ENCODE results near the gene DYDC1. TPM values are rescaled to one million over a fixed set of nuclear protein-coding genes. Genes with fewer than 3 reads are reported as not detected.
"Not testable (repeated sequence)": the region's sequence is repeated elsewhere in the genome, so short reads cannot be mapped to it uniquely, and the experiment has no call there.

The DYDC1 gene
- total RNA-seq, 1 donor from 2014 or later = not detected

DNA sequence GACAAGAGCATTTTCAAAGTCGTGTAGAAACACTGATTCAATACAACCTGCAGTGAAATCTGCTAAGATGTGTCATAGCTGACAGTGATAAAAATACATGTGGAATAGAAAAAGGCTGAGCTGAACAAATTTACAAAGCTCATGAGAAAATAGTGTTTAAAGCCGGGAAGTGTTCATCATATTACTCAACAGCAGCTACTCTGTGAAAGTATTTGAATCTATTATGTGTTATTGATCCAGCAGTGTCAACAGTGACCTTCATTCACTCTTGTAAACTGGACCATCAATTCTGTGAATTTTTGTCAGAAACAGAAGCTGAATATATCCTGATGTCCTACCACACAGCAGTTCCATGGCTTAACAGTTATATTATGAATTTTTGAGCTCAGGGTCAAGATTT lies 11.6 kb downstream of the DYDC1 start:
- intact Hi-C loops (cut with micrococcal nuclease) = no loop called here

DNA sequence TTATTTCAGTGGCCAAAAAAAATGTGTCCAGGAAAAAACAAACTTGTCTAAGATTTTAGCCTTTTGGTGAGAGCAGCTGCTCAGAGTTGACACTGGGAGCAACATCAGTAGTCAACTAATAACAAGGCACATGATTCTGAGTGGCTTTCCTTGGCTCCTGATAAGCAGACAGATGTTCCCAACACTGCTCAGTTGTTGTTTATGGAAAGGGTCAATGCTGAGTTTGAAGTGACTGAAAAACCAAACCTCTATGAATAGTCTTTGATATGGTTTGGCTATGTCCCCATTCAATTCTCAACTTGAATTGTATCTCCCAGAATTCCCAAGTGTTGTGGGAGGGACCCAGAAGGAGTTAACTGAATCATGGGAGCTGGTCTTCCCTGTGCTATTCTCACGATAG lies 12.3 kb downstream of the DYDC1 start:
- intact Hi-C loops (cut with micrococcal nuclease) = no loop called here

DNA sequence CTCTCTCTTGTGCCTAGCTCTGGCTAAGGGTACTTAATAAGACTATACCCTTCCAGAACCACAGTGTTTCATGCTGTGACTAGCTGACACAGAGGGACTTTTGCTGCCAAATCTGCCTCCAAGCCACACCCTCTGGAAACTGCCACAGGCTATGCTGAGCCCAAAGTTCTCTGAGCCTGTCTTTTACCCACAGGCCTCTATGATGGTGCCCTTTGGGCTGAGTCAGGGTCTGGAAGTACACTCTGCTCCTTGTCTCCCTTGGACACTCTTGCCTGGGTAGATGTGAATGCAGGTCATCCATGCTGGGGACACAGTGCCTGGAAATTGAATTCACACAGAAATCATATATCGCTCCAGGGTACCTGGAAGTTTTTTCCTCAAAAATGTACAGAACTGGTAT lies 22.6 kb downstream of the DYDC1 start:
- intact Hi-C loops (cut with micrococcal nuclease) = no loop called here

DNA sequence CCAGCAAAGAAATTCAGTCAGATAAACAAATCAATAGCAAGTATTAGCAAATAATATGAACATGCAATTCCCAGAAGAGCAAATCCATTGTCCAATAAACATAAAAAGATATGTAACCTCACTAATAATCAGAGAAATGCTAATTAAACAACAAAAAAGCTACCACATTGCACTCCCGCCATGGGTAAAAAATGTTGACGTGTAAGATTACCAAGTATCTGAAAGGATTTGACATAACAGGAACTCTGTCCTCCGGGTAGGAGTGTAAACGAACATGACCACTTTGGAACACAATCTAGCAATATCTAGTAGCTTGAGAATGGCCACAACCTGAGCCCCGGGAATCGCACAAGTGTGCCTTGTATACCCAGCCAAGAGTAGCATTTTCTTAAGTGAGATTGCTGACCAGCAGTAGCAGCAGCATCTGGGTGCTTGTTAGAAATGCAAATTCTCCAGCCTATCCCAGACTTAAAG lies 31.6 kb downstream of the DYDC1 start:
- intact Hi-C loops (cut with micrococcal nuclease) = no loop called here

DNA sequence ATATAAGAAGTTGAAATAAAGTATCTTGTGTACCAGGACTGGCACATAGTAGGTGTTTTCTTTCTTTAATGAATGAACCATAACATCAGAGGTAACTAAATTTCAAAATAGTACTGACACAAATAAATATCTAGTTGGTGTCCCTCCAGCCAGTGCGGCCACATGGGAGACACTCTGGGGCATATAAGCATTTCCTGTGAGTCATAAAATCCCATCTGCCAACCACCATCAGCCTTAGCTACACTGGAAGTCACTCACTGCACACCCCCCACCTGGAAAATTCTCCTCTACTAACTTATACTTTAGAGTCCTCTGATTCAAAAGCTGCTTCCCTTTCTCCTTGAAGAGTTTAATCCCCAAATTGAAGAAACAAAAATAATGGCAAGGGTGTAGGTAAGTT lies 32.5 kb downstream of the DYDC1 start:
- intact Hi-C loops (cut with micrococcal nuclease) = no loop called here

DNA sequence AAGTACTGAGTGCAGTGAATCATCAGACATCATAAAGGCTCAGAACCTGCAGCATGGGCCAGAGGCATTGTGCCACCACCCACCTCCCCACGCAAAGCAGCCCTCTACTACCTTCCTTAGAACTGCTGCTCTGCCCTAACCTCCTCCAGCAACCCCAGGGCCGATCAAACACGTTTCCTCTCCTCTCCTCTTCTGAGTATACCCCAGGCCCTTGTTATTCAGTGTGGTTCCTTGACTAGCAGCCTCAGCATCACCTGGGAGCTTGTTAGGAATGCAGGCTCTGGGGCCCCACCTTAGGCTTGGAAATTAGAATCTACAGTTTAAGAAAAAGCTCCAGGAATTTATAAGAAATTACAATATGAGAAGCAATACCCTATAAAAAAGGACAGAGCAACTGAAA lies 33.2 kb downstream of the DYDC1 start:
- intact Hi-C loops (cut with micrococcal nuclease) = no loop called here

DNA sequence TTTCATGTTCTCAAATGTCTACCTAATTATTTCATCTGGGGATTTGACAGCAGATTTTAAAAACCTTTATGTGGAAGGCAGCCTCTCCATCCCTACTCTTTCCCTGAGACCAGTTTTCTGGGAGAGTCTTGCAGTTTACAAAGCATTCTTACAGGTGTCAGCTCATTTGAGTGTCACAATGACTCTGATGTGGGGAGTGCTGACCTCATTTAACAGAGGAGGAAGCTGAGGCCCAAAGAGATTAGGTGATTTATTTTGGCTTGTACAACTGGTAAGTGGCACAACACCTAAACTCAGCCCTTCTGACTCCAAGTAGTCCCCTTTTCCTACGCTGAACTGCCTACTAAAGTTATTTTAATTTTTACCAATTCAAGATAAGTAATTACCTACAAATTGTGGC lies 33.8 kb downstream of the DYDC1 start:
- intact Hi-C loops (cut with micrococcal nuclease) = no loop called here

DNA sequence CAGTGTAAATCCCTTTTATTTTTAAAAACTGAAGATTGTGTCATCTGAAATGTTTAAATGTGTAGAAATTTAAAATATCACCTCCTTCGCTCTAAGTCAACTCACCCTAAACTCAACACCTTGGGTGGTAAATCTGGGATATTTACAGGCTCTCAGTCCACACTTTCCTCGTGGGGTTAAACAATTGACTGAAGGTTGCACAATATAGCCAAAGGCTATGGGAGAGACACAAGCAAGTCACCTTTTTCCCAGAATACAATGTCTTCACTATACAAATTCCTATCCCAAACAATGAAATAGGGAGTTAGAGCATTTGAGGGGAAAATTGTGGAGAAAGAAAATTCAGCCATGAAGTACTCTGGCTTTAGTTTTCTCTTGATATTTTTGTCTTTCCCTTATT lies 34.4 kb downstream of the DYDC1 start:
- intact Hi-C loops (cut with micrococcal nuclease) = no loop called here

DNA sequence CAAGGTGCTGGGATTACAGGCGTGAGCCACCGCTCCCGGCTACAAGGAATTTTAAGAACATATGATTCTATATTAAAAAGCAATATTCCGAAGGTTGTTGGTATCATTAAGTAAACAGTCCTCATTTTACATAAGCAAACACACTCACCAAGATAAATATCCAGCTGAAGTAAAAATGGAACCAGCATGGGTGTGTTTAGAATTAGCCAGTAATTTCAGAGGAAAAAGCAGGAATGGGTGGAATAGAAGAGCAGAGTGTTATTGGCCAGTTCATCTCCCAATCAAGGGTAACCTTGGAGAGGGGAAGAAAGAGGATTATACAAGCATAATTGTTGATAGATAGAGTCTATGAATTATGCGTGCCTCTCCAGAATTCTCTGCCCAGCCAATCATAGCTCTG lies 35.4 kb downstream of the DYDC1 start:
- intact Hi-C loops (cut with micrococcal nuclease) = no loop called here

DNA sequence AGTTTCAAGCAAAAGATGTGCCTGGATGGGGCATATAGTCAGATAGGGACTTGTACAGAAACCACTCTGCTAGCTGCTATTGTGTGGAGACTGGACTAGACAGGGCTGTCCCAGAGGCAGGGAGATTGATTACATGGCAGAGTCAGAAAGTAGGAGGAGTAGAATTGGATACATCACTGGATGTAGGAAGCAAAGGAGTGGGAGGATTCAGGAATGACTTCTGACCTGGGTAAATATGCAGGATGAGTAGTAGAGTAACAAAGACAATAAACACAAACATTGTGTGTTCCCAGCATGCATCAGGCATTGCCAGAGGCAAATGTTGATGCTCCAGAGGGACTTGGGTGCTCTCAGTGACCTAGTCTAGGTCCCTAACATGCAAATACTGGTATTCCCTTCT lies 36.2 kb downstream of the DYDC1 start:
- intact Hi-C loops (cut with micrococcal nuclease) = no loop called here

DNA sequence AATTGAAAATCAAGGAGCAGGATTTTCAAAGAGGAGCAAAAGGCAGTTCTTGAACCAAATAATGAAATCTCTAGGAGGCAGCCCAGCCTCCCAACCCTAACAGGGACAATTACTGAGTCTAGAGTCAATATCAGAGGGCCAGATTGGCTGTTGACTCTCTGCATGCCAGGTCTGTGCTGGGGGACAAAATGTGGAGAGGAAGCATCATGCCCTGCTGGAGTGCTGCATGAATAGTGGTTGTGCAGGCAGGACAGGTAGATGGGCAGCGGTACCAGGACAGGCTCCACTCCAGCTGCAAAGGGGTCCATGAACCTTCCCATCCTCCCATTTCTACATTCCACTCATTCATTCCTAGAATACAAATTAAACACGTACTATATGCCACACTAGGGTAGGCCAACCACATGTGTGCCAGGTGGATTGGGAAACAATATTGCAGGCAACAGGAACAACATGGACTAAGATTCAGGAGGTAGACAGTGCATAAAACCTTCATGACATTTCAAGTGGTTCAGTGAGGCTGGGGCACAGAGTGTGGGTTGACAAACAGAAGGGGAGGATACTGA lies 36.7 kb downstream of the DYDC1 start:
- intact Hi-C loops (cut with micrococcal nuclease) = no loop called here

DNA sequence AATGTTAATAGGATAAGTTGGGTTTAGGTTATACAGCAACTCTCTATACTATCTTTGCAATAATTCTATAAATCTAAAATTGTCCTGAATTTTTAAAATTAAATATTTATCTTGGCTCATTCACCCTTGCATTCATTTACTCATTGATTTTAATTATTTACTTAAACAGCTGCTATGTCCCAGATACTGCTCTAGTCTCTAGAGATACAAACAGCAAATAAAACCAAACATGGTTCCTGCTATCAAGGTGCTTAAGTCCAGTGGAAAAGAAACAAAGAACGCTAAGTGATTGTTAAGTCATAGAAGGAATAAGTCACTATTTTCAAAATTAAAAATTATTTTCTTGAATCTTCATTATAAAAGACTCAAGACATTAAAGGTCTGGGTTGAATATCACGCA lies 37.2 kb downstream of the DYDC1 start:
- intact Hi-C loops (cut with micrococcal nuclease) = no loop called here

DNA sequence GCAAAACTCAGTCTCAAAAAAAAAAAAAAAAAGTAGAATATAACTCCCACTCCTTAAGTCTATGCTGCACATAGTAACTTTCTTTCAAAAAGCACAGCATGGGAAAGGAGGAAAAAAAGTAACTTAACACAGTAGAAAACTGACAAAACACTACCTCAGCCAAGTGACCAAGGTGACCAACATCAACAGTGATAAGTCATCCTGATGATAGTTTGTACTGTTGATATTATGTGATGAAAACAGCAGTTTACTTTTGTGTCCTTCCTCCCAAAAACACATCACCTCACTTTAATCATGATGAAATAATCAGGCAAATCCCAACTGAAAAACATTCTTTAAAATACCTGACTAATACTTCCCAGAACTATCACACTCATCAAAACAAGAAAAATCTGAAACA lies 37.8 kb downstream of the DYDC1 start:
- intact Hi-C loops (cut with micrococcal nuclease) = no loop called here

DNA sequence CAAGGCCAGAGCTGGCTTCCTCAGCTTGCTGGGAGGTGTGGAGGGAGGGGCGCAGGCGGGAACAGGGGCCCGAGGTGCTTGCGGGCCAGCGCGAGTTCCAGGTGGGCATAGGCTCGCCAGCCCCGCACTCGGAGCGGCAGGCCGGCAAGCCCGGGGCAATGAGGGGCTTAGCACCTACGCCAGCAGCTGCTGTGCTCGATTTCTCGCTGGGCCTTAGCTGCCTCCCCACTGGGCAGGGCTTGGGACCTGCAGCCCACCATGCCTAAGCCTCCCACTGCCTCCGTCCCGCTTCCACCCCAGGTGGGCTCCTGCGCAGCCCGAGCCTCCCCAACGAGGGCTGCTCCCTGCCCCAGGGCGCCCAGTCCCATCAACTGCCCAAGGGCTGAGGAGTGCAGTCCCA lies 41.2 kb downstream of the DYDC1 start:
- intact Hi-C loops (cut with micrococcal nuclease) = no loop called here

DNA sequence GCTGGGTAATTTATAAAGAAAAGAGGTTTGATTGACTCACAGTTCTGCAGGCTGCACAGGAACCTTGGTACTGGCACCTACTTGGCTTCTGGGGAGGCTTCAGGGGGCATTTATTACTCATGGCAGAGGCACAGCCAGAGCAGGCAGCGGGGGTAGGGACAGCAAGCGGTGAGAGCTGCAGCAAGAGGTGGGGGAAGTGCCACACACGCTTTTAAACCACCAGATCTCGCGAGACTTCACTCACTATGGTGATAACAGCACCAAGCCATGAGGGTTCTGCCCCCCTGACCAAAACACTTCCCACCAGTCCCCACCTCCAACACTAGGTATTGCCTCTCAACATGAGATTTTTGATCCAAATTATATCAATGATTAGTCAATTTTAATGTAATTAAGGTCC lies 43.0 kb downstream of the DYDC1 start:
- intact Hi-C loops (cut with micrococcal nuclease) = no loop called here

DNA sequence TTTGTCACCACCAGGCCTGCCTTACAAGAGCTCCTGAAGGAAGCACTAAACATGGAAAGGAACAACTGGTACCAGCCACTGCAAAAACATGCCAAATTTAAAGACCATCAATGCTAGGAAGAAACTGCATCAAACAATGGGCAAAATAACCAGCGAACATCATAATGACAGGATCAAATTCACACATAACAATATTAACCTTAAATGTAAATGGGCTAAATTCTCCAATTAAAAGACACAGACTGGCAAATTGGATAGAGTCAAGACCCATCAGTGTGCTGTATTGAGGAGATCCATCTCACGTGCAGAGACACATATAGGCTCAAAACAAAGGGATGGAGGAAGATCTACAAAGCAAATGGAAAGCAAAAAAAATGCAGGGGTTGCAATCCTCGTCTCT lies 50.6 kb downstream of the DYDC1 start:
- intact Hi-C loops (cut with micrococcal nuclease) = not testable (repeated sequence)

DNA sequence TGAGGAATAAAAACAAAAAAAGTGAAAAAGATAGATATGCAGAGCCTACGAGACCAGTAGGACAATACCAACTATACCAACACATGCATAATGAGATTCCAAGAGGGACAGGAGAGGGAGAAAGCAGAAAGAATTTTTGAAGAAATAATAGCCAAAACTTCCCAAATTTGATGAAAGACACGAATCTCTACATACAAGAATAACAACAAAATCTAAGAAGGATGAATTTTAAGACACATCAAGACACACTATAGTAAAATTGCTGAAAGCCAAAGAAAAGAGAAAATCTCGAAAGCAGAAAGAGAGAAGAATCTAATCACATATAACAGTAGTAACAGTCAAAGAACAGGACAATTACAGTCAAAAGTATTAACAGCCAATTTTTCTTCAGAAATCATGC lies 59.6 kb downstream of the DYDC1 start:
- intact Hi-C loops (cut with micrococcal nuclease) = no loop called here

DNA sequence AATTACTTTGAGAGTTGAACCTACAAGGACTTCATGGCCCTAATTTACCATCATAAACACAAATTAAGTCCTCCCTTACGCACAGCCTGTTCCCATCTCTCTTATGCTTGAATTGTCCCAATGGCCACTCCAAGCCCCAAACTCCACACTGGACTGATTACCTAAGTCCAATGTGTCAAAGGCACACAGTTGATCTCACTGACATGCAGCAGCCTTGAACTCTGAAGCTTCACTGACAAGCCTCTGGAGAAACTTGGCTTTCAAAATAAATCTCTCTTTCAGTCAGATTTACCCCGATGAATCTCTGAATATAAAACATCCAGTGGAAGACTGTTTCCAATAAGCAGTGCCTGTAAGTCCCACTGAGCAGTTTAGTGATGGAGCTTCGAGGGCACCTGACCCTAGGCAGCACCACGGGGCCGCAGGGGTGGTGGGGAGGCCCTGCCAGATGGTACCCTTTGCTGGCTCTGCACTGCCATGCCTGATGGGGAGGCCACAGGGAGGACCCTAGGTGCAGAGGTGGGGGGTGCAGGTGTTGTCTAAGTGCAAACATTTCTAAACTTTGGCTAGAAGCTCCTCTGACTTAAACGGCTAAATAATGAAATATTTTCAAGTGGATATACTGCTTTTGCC lies 63.8 kb downstream of the DYDC1 start:
- intact Hi-C loops (cut with micrococcal nuclease) = no loop called here

DNA sequence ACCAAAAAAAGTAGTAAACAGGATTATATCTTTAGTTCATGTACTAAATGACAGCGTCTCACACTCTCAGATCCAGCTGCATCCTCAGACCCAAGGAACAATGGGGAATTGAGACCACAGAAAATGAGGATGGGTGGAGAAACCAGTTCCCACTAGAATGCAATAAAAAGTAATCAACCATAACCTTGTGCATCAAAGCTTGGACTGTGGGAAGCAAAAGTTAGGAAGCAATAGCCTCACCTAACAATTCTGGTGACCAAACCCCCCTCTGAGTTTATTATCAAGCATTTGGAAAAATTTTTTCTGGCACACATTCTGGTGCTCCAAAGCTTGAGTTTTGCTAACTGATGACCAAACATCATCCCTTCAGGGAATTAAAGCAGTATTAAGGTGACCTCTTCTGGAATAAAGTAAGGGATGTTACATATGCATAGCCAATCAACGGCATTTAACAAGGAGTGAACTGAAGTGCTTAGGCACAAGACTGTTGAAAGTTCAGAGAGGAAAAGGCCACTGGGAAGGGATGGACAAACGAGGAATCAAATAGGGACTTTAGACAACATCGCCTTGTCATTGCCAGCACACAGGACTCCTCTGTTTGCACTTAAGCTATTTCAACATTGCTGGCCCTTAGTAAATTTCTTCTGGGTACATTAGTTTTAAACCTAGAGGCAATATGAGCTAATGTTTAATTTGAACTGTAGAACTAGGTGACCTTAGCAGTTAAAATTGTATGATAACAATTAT lies 65.9 kb downstream of the DYDC1 start:
- intact Hi-C loops (cut with micrococcal nuclease) = no loop called here

DNA sequence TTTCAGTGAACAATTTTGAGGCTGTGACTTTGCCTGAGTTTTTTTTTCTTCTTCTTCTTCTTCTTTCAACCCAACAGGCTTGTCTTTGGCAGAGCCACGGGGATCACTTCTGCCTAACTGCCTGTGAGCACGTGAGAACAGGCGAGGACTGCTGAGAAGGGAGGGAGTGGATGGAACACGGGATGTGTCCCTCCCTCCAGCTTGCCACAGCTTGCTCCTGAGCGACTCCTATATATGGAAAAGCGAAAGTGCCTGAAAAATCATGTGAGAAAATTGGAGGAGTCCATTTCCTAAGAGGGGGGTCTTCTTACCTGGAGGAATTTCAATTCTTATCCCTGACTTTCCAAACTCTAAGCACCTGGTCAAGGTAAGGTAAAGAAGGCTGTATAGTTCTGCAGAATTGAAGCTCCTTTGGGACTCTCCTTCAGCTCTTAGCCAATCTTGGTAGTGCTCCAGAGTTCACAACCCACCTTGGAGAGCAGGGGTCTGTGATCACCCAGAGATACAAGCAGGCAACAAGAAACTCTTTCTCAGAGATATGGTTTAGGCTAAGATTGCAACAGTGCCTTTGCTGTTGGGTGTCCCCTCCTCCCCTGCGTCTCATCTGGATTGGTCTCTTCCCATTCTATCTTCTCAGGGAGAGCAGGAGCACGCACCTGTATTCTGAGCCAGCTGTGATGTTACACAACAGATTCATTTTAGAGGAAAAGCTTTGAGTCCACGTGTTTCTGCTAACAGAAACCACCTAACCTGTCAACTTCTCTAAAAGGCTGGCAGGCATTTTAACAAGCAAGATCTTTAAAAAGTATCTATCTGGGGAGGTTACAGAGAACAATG lies 66.9 kb downstream of the DYDC1 start, which contains the start of gene MAT1A:
Gene MAT1A (minus strand): TSS at position 208 of the 837 bp plus-strand sequence. CDS start 235 bp downstream, outside the sequence.
- intact Hi-C loops (cut with micrococcal nuclease) = no loop called here

DNA sequence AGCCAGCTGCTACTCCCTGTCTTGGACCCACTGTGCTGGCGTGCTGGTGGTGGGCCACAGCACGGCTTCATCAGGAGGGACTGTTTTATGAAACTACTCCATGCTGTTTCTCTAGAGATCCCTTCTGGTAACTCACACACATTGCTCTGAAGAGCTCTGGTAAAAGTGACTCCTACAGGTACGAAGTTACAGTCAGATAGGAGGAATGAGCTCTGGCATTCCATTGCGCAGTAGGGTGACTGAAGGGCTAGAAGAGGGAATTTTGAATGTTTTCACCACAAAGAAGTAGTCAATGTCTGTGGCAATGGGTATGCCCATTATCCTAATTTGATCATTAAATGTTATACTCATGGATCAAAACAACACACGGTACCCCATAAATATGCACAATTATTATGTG lies 67.7 kb downstream of the DYDC1 start:
- intact Hi-C loops (cut with micrococcal nuclease) = no loop called here

Measured in T-helper 1 cell treated with Interleukin-12 subunit alpha and Interleukin-12 subunit beta and Interleukin-4 antibody, amounts not matched to agents 30 ng/mL and 1 ng/mL, for 36 hours (primary cell).